CD4-positive, alpha-beta T cell treated with Interleukin-10 for 1 hour (primary cell): Measurements from ENCODE around the gene COPG2.
"Not testable (repeated sequence)": the region's sequence is repeated elsewhere in the genome, so short reads cannot be mapped to it uniquely, and the experiment has no call there.

Experiments
- DNase-seq: peaks from one replicate; pipeline ENCODE4 v3.0.0-alpha.2; 2020

Gene COPG2

DNA sequence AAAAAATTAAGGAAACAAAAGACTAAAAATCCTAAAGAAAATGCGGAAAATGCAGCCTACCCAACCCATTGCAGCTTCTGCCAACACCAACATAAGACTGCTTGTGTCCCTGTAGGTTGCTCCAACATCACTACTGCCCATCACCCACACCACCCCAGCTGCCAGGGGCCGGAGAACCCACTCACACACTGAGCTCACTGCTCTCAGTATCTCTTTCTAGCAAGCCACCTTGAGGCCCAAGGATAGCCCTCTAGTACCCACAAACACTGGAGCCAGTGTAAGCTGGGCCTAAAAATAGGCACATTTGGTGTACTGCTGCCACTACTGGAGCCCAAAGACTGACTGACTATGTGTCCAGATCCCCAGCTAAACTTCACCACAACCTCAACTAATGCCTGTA, 109.4 kb downstream of the COPG2 start:
- no peak for DNase-seq

GRCh38 chr7:130554481-130554880, 114.1 kb downstream of the COPG2 start:
- DNase-seq: no peak

DNA sequence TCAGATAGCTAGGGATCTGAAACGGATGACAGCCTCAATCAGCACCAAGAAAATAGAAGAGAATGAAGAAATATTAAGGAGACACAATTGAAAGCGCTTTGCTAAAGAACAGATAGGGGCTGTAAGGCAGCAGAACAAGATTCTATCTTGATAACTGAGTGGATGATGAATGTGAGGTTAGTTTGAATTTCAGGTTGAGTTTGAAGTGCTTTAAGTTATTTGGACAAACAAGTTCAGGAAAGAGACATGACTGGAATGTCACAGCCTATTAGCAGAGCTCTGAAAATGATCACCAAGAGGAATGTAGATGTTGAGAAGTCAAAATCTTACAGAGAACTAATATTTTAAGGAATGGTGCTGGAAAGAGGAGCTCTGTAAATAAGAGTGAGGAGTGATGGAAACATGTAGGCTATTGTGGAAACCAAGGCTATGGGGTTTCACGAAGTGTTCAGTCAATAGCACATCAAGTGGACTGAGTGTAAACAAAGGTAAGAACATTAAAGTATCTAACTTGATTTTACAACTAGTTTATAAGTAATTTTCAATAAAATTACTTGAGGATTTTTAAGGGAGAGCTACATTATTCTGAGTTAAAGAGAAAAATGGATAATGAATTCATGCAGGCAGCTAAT, 115.0 kb downstream of the COPG2 start:
- no peak for DNase-seq

DNA sequence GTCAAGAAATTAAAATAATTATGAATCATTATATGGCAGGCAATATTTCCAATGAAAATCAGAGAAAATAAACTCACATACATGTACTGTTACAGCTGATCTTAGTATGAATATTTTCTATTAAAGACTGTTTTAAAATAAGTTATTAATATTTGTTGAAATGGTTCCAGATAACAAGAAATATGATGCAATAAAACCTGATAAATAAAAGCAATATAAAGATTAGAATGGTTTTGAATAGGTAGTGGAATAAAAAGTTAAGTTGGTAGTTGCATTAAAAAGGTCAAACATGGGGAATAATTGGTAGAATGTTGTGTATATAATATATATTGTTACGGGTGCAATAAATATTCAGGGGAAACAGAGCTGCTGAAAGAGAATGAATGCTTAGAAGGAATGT, 124.2 kb downstream of the COPG2 start:
- no peak for DNase-seq

GRCh38 chr7:130543487-130544010, 125.0 kb downstream of the COPG2 start:
- DNase-seq: no peak

- not testable (repeated sequence) for DNase-seq
Observed at GRCh38 chr7:130542297-130542696, 126.3 kb downstream of the COPG2 start.

GRCh38 chr7:130541287-130541686, 127.3 kb downstream of the COPG2 start:
- not testable (repeated sequence) for DNase-seq

DNA sequence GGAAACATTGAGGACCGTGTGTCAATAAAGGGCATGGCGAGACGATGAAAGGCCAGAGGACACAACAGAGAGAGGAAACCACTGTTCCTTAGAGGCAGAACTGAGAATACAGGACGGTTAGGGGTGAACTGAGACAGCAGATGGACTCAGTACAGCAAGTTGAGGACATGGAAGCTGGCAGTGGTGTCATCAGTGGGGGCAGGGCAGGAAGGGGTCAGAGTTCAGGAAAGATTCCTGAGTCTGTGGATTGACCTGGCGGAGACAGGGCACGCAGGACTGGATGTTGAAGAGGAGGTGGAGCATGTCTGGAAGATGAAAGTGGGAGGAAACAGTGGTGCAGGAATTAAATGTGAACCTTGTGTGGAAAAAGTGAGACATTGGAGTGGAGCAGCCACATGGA, 130.7 kb downstream of the COPG2 start:
- not testable (repeated sequence) for DNase-seq

GRCh38 chr7:130529417-130529816, 139.1 kb downstream of the COPG2 start:
- DNase-seq: no peak

DNA sequence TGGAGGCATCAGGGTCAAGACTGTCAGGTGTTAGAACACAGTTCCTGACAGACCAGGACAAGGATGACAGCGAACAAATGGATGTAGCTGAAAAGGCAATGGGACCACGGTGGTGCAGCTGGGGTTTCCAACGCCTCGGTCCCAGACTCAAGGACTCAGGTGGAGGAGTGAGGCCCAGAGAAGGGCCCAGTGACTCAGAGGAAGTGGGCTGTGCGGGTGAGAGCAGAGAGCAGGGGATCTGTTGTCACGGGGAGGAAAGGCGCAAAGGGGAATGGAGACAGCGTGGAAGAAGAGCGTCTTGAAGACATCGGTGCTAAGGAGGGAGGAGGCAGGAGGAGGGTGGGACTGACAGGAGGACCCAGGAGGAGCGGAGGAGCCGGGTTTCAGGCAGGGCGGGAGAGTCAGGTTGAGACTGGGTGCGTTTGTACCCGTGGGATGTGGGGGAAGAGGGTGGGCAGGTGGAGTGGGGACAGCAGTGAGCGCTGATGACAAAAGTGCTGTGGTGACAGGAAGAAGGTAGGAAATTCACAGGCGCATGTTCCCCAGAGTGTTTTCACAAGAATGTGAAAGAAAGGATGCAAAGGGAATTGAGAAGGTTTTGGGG, 140.7 kb downstream of the COPG2 start:
- DNase-seq: not testable (repeated sequence)

- no peak for DNase-seq
Observed at GRCh38 chr7:130524628-130525027, 143.9 kb downstream of the COPG2 start.

GRCh38 chr7:130523519-130524125, 144.9 kb downstream of the COPG2 start:
- DNase-seq: not testable (repeated sequence)

DNA sequence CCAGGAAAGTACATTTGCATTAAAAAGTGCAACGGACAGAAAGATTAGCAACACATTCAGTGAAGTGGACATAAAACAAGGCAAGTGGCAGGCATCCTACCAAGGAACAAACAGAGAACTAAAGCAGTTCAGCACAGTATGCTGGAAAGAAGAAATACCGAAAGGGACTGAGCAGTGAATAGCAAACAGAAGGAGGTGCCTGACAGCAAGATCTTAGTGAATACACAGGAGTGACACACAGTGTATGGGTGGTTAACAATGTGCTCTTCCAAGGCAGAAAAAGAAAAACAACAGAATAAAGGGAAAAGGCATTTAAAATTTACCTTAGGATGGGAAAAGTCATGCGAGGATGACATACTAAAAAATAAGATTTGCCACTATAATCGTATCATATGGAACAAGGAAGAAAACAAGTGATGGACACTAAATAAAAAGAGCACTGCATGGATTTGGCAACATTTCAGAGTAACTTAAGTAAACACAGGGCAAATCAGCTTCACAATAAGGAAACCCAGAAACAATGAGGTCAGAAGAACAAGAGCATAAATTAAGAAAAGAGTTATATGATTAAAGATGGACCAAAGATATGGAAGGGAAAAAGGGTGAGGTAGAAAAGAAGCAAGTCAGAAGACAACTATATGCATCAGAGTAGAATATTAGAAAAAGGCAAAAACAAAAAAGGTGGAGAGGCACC, 147.1 kb downstream of the COPG2 start:
- DNase-seq: no peak

- no peak for DNase-seq
Observed at GRCh38 chr7:130515315-130516040, 153.1 kb downstream of the COPG2 start.

DNA sequence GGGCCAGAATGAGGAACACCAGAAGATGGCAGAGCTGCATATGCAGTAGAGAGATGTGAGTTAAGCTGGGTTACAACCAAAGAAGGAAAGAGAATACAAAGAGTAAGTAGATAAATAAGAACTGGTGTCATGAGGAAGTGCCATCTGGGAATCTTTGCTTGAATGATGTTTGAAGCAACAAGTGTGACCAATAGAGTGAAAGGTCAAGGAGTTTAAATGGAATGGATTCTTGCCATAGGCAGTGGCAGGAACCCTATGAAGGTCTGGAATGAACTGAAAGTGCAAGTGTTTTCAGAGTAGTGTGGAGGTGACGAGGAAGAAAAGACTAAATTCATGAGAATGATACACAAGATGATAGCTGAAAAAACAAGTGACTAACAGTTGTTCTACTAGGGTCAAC, 155.1 kb downstream of the COPG2 start:
- no peak for DNase-seq

GRCh38 chr7:130512038-130512437, 156.5 kb downstream of the COPG2 start:
- DNase-seq: not testable (repeated sequence)

- no peak for DNase-seq
Observed at GRCh38 chr7:130506358-130506757, 162.2 kb downstream of the COPG2 start.

DNA sequence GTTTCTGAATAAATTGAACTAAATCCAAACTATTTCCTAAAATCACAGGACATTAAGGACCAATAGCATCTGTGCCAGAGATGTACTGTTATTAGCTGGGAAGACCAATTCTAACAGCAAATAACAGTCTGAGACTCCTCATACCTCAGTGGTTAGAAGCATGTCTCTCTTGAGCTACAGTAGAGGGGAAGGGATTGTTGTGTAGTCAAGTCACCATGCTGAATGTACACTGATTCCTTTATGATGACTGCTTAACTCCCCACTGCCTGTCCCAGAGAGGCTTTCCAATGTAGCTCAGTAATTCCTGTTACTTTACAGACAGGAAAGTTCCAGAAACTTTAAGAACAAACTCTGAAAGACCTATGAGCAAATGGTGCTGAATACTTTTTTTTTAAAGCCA, 162.8 kb downstream of the COPG2 start:
- no peak for DNase-seq

DNA sequence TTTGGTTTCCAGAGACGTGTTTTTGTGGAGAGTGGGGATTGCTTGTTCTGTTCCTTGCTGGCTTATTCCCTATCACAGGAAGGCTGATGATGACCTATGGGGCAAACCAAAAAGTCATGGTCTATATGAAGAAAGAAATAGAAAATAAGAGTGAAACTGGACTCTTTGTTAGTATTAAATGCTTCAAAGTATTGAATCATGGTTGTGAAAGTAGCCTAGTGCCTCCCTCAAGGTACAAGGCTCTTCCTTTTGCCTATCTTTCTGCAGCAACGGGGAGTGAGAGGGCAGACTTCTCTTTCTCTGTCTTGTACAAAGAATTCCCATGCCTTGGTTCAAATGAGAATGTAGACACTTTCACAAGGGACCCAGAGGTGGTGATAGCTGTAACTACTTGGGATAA, 167.6 kb downstream of the COPG2 start:
- DNase-seq: no peak

DNA sequence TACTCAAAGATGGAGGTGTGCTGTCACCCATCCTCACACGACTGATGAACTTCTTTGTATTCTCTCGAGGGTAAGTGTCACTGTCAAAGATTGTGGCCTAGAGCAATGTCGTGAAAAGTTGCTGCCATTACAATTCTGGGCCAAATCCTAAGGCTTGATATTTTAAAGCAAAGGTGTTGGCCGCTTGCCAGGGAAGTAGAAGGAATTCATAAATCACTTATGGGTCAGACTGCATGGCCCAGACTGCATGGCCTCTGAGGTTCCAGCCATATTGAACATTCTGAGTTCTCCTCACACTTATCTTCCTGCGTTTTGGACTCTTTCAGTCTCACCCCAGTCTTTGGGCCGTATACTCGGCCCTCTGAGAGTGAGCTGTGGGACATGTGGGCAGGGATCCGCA, 168.1 kb downstream of the COPG2 start:
- no peak for DNase-seq

GRCh38 chr7:130494431-130494858, 174.1 kb downstream of the COPG2 start:
- DNase-seq: no peak

GRCh38 chr7:130493275-130493873, 175.2 kb downstream of the COPG2 start:
- no peak for DNase-seq
